Measurements from ENCODE around the gene INSYN1.

Gene INSYN1

DNA sequence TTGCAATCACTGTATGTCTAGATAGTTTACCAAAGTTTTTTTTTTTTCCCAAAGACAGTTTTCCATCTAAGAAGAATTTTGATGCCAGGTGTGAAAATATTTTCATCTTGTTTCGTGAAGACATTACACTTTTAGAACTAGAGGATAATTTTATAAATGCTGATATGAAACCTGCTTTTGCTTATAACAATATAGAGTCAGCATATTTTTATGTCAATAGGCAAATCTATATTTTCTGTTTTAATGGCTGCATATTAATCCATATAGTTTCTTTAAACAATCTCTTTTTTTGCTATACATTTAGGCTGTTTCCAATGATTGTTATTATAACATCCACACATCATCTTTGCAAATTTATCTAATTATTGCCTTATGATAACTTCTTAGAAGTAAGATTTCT is 12.6 kb upstream of the INSYN1 start:
- no peaks in the 10 kb centered on the region for H3F3A ChIP-seq (ENCODE audit: control insufficient read depth, insufficient read depth)
- H3K4me1 ChIP-seq (ENCODE audit: control insufficient read depth, low read length) = no peaks in the 10 kb centered on the region
- no peaks in the 10 kb centered on the region for H3K79me2 ChIP-seq (ENCODE audit: control insufficient read depth, low read length)
- H3K36me3 ChIP-seq (ENCODE audit: control insufficient read depth, low read length) = no peaks in the 10 kb centered on the region
- peaks cover 3% of the 10 kb centered on the region; the same call in 1 of the 2 replicates for H3K27me3 ChIP-seq (ENCODE audit: control insufficient read depth, low read length)
- H3K4me3 ChIP-seq (ENCODE audit: low read length) = no peak overlapping the region
- no peaks in the 10 kb centered on the region for H3K9me2 ChIP-seq (replicated peaks; ENCODE audit: control insufficient read depth, low read length)
- no peak overlapping the region for H3K27ac ChIP-seq (ENCODE audit: low read depth, low read length)
- H3K4me2 ChIP-seq (ENCODE audit: low read length) = no peak overlapping the region
- TF ChIP-seq EZH2phosphoT487 (IDR thresholded peaks at IDR 0.05; ENCODE audit: borderline replicate concordance, low read length) = no peak
- TF ChIP-seq, protein P1, sequence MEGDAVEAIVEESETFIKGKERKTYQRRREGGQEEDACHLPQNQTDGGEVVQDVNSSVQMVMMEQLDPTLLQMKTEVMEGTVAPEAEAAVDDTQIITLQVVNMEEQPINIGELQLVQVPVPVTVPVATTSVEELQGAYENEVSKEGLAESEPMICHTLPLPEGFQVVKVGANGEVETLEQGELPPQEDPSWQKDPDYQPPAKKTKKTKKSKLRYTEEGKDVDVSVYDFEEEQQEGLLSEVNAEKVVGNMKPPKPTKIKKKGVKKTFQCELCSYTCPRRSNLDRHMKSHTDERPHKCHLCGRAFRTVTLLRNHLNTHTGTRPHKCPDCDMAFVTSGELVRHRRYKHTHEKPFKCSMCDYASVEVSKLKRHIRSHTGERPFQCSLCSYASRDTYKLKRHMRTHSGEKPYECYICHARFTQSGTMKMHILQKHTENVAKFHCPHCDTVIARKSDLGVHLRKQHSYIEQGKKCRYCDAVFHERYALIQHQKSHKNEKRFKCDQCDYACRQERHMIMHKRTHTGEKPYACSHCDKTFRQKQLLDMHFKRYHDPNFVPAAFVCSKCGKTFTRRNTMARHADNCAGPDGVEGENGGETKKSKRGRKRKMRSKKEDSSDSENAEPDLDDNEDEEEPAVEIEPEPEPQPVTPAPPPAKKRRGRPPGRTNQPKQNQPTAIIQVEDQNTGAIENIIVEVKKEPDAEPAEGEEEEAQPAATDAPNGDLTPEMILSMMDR (IDR thresholded peaks at IDR 0.05; ENCODE audit: low read depth, low read length, poor library complexity, severe bottlenecking) = no peak
- H3K9me3 ChIP-seq (ENCODE audit: control insufficient read depth, insufficient read depth, low read length) = no peaks in the 10 kb centered on the region
- no peaks in the 10 kb centered on the region for H4K20me1 ChIP-seq (ENCODE audit: control insufficient read depth, insufficient read depth, low read depth, low read length)

DNA sequence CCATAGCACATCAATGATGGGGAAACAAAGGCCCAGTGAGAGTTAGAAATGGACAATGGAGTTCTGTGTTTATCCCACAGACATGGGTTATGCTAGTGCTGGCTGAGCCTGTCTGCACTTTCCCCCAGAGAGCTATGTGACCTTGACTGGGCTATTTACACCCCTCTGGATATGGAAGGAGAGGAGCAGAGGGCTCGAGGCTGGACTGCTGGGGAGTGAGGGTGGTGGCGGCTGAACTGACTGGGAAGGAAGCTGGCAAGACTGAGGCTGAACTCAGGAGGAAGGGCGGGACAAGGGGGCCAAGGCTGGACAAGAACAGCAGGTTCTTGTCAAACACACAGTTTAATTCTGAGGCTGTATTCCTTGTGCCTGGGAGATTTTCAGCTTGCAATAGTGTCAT is 10.8 kb upstream of the INSYN1 start:
- H4K20me1 ChIP-seq (ENCODE audit: control insufficient read depth, insufficient read depth, low read depth, low read length) = no peaks in the 10 kb centered on the region
- H3K27ac ChIP-seq (ENCODE audit: low read depth, low read length) = no peak overlapping the region
- peaks cover 3% of the 10 kb centered on the region; the same call in 1 of the 2 replicates for H3K27me3 ChIP-seq (ENCODE audit: control insufficient read depth, low read length)
- H3K4me3 ChIP-seq (ENCODE audit: low read length) = no peak overlapping the region
- H3K79me2 ChIP-seq (ENCODE audit: control insufficient read depth, low read length) = no peaks in the 10 kb centered on the region
- H3K4me1 ChIP-seq (ENCODE audit: control insufficient read depth, low read length) = no peaks in the 10 kb centered on the region
- TF ChIP-seq, protein P1 (IDR thresholded peaks at IDR 0.05; ENCODE audit: low read depth, low read length, poor library complexity, severe bottlenecking) = no peak
- TF ChIP-seq EZH2phosphoT487 (IDR thresholded peaks at IDR 0.05; ENCODE audit: borderline replicate concordance, low read length) = no peak
- H3K36me3 ChIP-seq (ENCODE audit: control insufficient read depth, low read length) = no peaks in the 10 kb centered on the region
- H3F3A ChIP-seq (ENCODE audit: control insufficient read depth, insufficient read depth) = no peaks in the 10 kb centered on the region
- H3K9me3 ChIP-seq (ENCODE audit: control insufficient read depth, insufficient read depth, low read length) = no peaks in the 10 kb centered on the region
- H3K4me2 ChIP-seq (ENCODE audit: low read length) = no peak overlapping the region
- no peaks in the 10 kb centered on the region for H3K9me2 ChIP-seq (replicated peaks; ENCODE audit: control insufficient read depth, low read length)

DNA sequence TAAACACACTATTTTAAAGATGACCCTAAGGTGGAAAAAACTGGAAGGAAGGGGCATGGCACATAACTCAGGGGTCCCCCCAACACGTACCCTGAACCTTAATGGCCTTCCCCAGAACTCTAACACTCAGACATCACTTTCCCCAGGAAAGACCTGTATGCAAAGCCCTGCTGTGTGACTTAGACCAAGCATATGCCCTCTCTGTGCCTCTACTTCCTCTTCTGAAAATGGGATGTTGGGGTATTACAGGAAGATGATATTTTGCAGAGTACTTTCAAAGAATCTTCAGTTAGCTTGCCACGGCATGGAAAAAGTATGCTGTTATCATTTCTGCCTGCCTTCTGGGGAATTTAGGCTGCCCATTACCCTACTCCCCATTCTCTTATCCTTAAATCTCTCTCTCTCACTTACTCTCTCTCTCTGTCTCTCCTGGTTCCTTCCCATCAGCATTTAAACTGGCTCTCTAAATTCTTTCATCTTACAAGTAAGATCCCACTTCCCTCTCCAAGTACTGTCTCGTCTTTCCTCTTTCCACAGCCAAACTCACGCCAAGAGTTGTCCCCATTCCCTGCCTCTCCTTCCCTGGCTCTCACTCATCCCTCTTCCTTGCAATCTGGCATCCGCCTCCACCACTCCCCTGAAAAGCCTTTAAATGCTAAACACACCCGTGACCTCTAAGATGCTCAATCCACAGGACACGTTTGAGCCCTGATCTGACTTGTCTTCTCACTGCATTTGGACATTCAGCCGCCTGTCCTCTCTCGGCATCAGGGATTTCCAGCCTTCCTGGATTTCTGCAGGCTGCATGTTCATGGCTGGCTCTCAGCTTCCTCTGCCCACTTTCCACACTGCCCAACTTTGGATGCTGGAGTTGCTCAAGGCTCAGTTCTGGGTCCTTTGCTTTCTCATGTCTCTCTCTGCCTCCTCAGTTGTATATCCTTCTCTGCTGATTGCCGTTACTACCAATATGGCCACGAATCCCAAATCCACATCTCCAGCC is 7.5 kb upstream of the INSYN1 start:
- Histone ChIP-seq H3K9me3 (ENCODE audit: control insufficient read depth, insufficient read depth, low read length) (no peaks in the 10 kb centered on the region), H3K4me1 (ENCODE audit: control insufficient read depth, low read length) (no peaks in the 10 kb centered on the region), H3K27me3 (ENCODE audit: control insufficient read depth, low read length) (peaks cover 11% of the 10 kb centered on the region; the same call in 1 of the 2 replicates), H4K20me1 (ENCODE audit: control insufficient read depth, insufficient read depth, low read depth, low read length) (no peaks in the 10 kb centered on the region), H3K27ac (ENCODE audit: low read depth, low read length) (no peak overlapping the region), H3K9me2 (replicated peaks; ENCODE audit: control insufficient read depth, low read length) (no peaks in the 10 kb centered on the region), H3K4me3 (ENCODE audit: low read length) (no peak overlapping the region), H3K79me2 (ENCODE audit: control insufficient read depth, low read length) (no peaks in the 10 kb centered on the region), H3K4me2 (ENCODE audit: low read length) (no peak overlapping the region), H3F3A (ENCODE audit: control insufficient read depth, insufficient read depth) (no peaks in the 10 kb centered on the region), H3K36me3 (ENCODE audit: control insufficient read depth, low read length) (no peaks in the 10 kb centered on the region)
- no peak for TF ChIP-seq EZH2phosphoT487 (IDR thresholded peaks at IDR 0.05; ENCODE audit: borderline replicate concordance, low read length)
- TF ChIP-seq, protein P1 (IDR thresholded peaks at IDR 0.05; ENCODE audit: low read depth, low read length, poor library complexity, severe bottlenecking) = no peak
